GM19463 (cell line): ENCODE measurements around the gene B3GNT2.
A peak's percentile ranks its signal among the peaks of the same experiment; 100 is the strongest.
"Not testable (repeated sequence)": the region's sequence is repeated elsewhere in the genome, so short reads cannot be mapped to it uniquely, and the experiment has no call there.

ENCODE experiments used
- ATAC-seq: cut with Tn5 transposase; IDR thresholded peaks from one replicate; pipeline ENCODE4 v1.9.1; 2021; ENCODE audit warnings: mild to moderate bottlenecking, moderate library complexity; ENCODE audit not compliant: unreplicated experiment

Gene B3GNT2

GRCh38 chr2:62185475-62186155, 10.3 kb upstream of the B3GNT2 start:
- ATAC-seq: no peak

GRCh38 chr2:62186156-62186905, 9.6 kb upstream of the B3GNT2 start:
- ATAC-seq: no peak

GRCh38 chr2:62187246-62187645, 8.7 kb upstream of the B3GNT2 start:
- ATAC-seq: no peak

- no peak for ATAC-seq
Measured at GRCh38 chr2:62188416-62188815, 7.5 kb upstream of the B3GNT2 start.

GRCh38 chr2:62189196-62189595, 6.7 kb upstream of the B3GNT2 start:
- ATAC-seq: no peak

- no peak for ATAC-seq
Measured at GRCh38 chr2:62192811-62193210, 3.1 kb upstream of the B3GNT2 start.

- no peak for ATAC-seq
Measured at GRCh38 chr2:62194558-62195420, 1.1 kb upstream of the B3GNT2 start.

GRCh38 chr2:62196278-62196901, 475 bp downstream of the B3GNT2 start:
- peak; percentile 25 for ATAC-seq

GRCh38 chr2:62197011-62197924, 1.4 kb downstream of the B3GNT2 start:
- no peak for ATAC-seq

- no peak for ATAC-seq
Measured at GRCh38 chr2:62197925-62198633, 2.2 kb downstream of the B3GNT2 start.

- ATAC-seq: not testable (repeated sequence)
Measured at GRCh38 chr2:62198854-62199253, 2.9 kb downstream of the B3GNT2 start.

- no peak for ATAC-seq
Measured at GRCh38 chr2:62199392-62200125, 3.6 kb downstream of the B3GNT2 start.

GRCh38 chr2:62200291-62200841, 4.5 kb downstream of the B3GNT2 start:
- no peak for ATAC-seq

GRCh38 chr2:62200868-62201267, 5.0 kb downstream of the B3GNT2 start:
- ATAC-seq: no peak

GRCh38 chr2:62201307-62201706, 5.4 kb downstream of the B3GNT2 start:
- ATAC-seq: no peak

GRCh38 chr2:62202019-62202722, 6.3 kb downstream of the B3GNT2 start:
- peak; percentile 61 for ATAC-seq

- ATAC-seq: no peak
Measured at GRCh38 chr2:62202729-62203128, 6.8 kb downstream of the B3GNT2 start.

GRCh38 chr2:62203459-62203858, 7.5 kb downstream of the B3GNT2 start:
- ATAC-seq: no peak
